ENCODE results near the gene NSUN7. TPM values are rescaled to one million over a fixed set of nuclear protein-coding genes. Genes with fewer than 3 reads are reported as not detected.
"Not testable (repeated sequence)": the region's sequence is repeated elsewhere in the genome, so short reads cannot be mapped to it uniquely, and the experiment has no call there.

Gene NSUN7
- total RNA-seq, 2 donors from 2014 or later, result 17.9 to 29.6 TPM

DNA sequence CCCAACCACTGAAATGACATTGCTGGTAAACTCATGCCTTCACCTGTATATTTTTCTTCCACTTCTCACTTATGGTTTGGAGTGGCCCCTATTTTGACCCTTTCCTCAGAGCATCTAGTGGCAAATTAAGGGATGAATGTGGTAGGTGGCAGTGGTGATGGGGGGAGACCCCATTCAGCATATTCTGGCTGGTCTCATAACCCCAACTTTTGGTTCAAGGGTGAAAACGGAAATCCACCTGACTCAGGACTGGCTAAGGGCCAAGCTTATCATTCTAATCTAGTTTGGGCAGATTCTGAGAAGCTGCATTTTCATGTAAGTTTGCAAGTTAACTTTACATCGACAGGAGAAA, 47.0 kb upstream of the NSUN7 start:
- Mint-ChIP-seq H3K4me3 (no peak overlapping the region), H3K27me3 (ENCODE audit: insufficient read depth) (no peaks in the 10 kb centered on the region), H3K27ac (no peak overlapping the region), H3K4me1 (peaks cover 4% of the 10 kb centered on the region), H3K9me3 (no peaks in the 10 kb centered on the region), H3K36me3 (ENCODE audit: low read depth) (no peaks in the 10 kb centered on the region)
- WGBS, 2 experiments (ENCODE audit: insufficient coverage in 1 of 2, insufficient read length in 1 of 2), result 38 to 44% methylated on average over 2 of the region's 2 CpGs
- Histone ChIP-seq H3K4me1 (ENCODE audit: control insufficient read depth, insufficient read depth, low read length) (no peaks in the 10 kb centered on the region), H3K9me3 (ENCODE audit: control insufficient read depth, low read length) (no peaks in the 10 kb centered on the region), H3K36me3 (ENCODE audit: control insufficient read depth, insufficient read depth, low read length) (no peaks in the 10 kb centered on the region), H3K9ac (ENCODE audit: extremely low read depth, low read length, poor library complexity, severe bottlenecking) (no peak overlapping the region), H3K4me3 (ENCODE audit: low read length) (no peak overlapping the region), H3K27me3 (ENCODE audit: control insufficient read depth, insufficient read depth, low read length, poor library complexity, severe bottlenecking) (no peaks in the 10 kb centered on the region), H3K27ac (ENCODE audit: low read depth, low read length) (no peak overlapping the region)
- no peak for DNase-seq
- no peak for TF ChIP-seq CTCF (conservative IDR thresholded peaks at IDR 0.05)

DNA sequence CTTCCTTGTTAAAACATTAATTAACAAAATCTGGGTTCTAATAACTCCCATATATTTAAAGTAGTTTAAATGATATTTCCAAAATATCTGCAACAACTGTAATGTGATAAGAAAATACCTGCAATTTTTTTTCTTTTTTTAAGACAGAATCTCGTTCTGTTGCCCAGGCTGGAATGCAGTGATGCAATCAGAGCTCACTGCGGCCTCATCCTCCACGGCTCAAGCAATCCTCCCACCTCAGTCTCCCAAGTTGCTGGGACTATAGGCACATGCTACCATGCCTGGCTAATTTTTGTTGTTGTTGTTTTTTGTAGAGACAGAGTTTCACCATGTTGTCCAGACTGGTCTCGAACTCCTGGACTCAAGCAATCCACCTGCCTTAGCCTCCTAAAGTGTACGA, 45.7 kb upstream of the NSUN7 start:
- Mint-ChIP-seq H3K4me3 (no peak overlapping the region), H3K9me3 (no peaks in the 10 kb centered on the region), H3K27me3 (ENCODE audit: insufficient read depth) (no peaks in the 10 kb centered on the region), H3K27ac (no peak overlapping the region), H3K4me1 (no peaks in the 10 kb centered on the region), H3K36me3 (ENCODE audit: low read depth) (no peaks in the 10 kb centered on the region)
- 88 to 92% methylated on average over 5 of the region's 5 CpGs for WGBS, 2 experiments (ENCODE audit: insufficient coverage in 1 of 2, insufficient read length in 1 of 2)
- H3K9me3 ChIP-seq (ENCODE audit: control insufficient read depth, low read length), result no peaks in the 10 kb centered on the region
- H3K4me3 ChIP-seq (ENCODE audit: low read length), result no peak overlapping the region
- DNase-seq, result no peak
- no peak overlapping the region for H3K27ac ChIP-seq (ENCODE audit: low read depth, low read length)
- no peaks in the 10 kb centered on the region for H3K27me3 ChIP-seq (ENCODE audit: control insufficient read depth, insufficient read depth, low read length, poor library complexity, severe bottlenecking)
- no peak for TF ChIP-seq CTCF (conservative IDR thresholded peaks at IDR 0.05)
- H3K4me1 ChIP-seq (ENCODE audit: control insufficient read depth, insufficient read depth, low read length), result no peaks in the 10 kb centered on the region
- no peak overlapping the region for H3K9ac ChIP-seq (ENCODE audit: extremely low read depth, low read length, poor library complexity, severe bottlenecking)
- no peaks in the 10 kb centered on the region for H3K36me3 ChIP-seq (ENCODE audit: control insufficient read depth, insufficient read depth, low read length)

GRCh38 chr4:40710484-40711254, 39.1 kb upstream of the NSUN7 start:
- Histone ChIP-seq H3K27ac (ENCODE audit: low read depth, low read length) (no peak overlapping the region), H3K9me3 (ENCODE audit: control insufficient read depth, low read length) (no peaks in the 10 kb centered on the region), H3K4me1 (ENCODE audit: control insufficient read depth, insufficient read depth, low read length) (no peaks in the 10 kb centered on the region), H3K4me3 (ENCODE audit: low read length) (no peak overlapping the region), H3K36me3 (ENCODE audit: control insufficient read depth, insufficient read depth, low read length) (no peaks in the 10 kb centered on the region), H3K9ac (ENCODE audit: extremely low read depth, low read length, poor library complexity, severe bottlenecking) (no peak overlapping the region), H3K27me3 (ENCODE audit: control insufficient read depth, insufficient read depth, low read length, poor library complexity, severe bottlenecking) (no peaks in the 10 kb centered on the region)
- H3K36me3 Mint-ChIP-seq (ENCODE audit: low read depth), result no peaks in the 10 kb centered on the region
- no peak for DNase-seq
- no peaks in the 10 kb centered on the region for H3K27me3 Mint-ChIP-seq (ENCODE audit: insufficient read depth)
- TF ChIP-seq CTCF (conservative IDR thresholded peaks at IDR 0.05), result no peak
- no peaks in the 10 kb centered on the region for H3K9me3 Mint-ChIP-seq
- no peak overlapping the region for H3K27ac Mint-ChIP-seq
- peaks cover 6% of the 10 kb centered on the region for H3K4me1 Mint-ChIP-seq
- 81% methylated on average over 3 of the region's 5 CpGs; no CpG with 5 or more reads in 1 of the 2 experiments for WGBS, 2 experiments (ENCODE audit: insufficient coverage in 1 of 2, insufficient read length in 1 of 2)
- H3K4me3 Mint-ChIP-seq, result no peak overlapping the region

- H3K9ac ChIP-seq (ENCODE audit: extremely low read depth, low read length, poor library complexity, severe bottlenecking); H3K4me1 Mint-ChIP-seq; H3K4me3 Mint-ChIP-seq; H3K27ac ChIP-seq (ENCODE audit: low read depth, low read length); H3K27ac Mint-ChIP-seq; H3K9me3 Mint-ChIP-seq; H3K27me3 Mint-ChIP-seq (ENCODE audit: insufficient read depth); H3K36me3 ChIP-seq (ENCODE audit: control insufficient read depth, insufficient read depth, low read length); H3K36me3 Mint-ChIP-seq (ENCODE audit: low read depth); H3K4me3 ChIP-seq (ENCODE audit: low read length); H3K4me1 ChIP-seq (ENCODE audit: control insufficient read depth, insufficient read depth, low read length); H3K9me3 ChIP-seq (ENCODE audit: control insufficient read depth, low read length); H3K27me3 ChIP-seq (ENCODE audit: control insufficient read depth, insufficient read depth, low read length, poor library complexity, severe bottlenecking); DNase-seq: not testable (repeated sequence)
- WGBS, 2 experiments (ENCODE audit: insufficient coverage in 1 of 2, insufficient read length in 1 of 2), result 58 to 78% methylated on average over 4 to 6 of the region's 6 CpGs
These were observed 36.8 kb upstream of the NSUN7 start for GRCh38 chr4:40713001-40713400.

Data from endodermal cell (in vitro differentiated cells).